ENCODE data around the gene KAT5. TPM values are rescaled to one million over a fixed set of nuclear protein-coding genes. Genes with fewer than 3 reads are reported as not detected.

The KAT5 gene
- total and polyA plus RNA-seq, 10 of the 15 experiments (the other 5 are each of a cell fraction or from before 2014, with no cell fraction given), result 3.4 to 66.1 (median 46.3) TPM

- RAD21 ChIA-PET (ENCODE audit: unreplicated experiment), result interaction anchor here (1.0 kb wide), 1 partner anchor 35 kb away, joined by 4 read pairs; no protein-coding TSS in a partner anchor
- H2AFZ ChIP-seq (ENCODE audit: control insufficient read depth, low read depth, low read length), result no peak overlapping the region
Observed at GRCh38 chr11:65745049-65745448, 33.0 kb downstream of the KAT5 start.

More at GRCh38 chr11:65745049-65745448, 33.0 kb downstream of the KAT5 start:
- DNase-seq (ENCODE audit: low read depth, low spot score) (no peak), ATAC-seq (no peak), FAIRE-seq (no peak)
- Histone ChIP-seq H3K9ac (ENCODE audit: control insufficient read depth, insufficient read depth, low read length) (no peak overlapping the region), H3K4me1 (ENCODE audit: control insufficient read depth, insufficient read depth, low read length) (no peaks in the 10 kb centered on the region), H3K9me3 (replicated peaks; ENCODE audit: control insufficient read depth, insufficient read depth, low read length) (no peaks in the 10 kb centered on the region), H3K4me2 (ENCODE audit: control insufficient read depth, insufficient read depth) (no peak overlapping the region), H4K20me1 (ENCODE audit: control insufficient read depth, insufficient read depth) (no peaks in the 10 kb centered on the region), H3K4me3 (no peak overlapping the region), H3K27me3 (replicated peaks in 1 of 2; ENCODE audit: control insufficient read depth in 2 of 2, insufficient read depth in 2 of 2, low read length in 1 of 2) (no peaks in the 10 kb centered on the region; a peak in 2 of 4 replicates), H3K79me2 (ENCODE audit: control insufficient read depth, insufficient read depth, low read length) (no peaks in the 10 kb centered on the region), H3K36me3 (ENCODE audit: control insufficient read depth in 2 of 2, insufficient read depth in 2 of 2, low read length in 1 of 2) (no peaks in the 10 kb centered on the region), H3K27ac (ENCODE audit: control insufficient read depth, insufficient read depth) (no peak overlapping the region)
- intact Hi-C loops (cut with micrococcal nuclease; ENCODE audit: unreplicated experiment) (no loop called here), in situ Hi-C loops (cut with MboI) (no loop called here)
- ChIA-PET CTCF (interaction anchor here (0.6 to 1.4 kb wide), 6 partner anchors 18 to 277 kb away, joined by 3 to 9 read pairs (median 4); no protein-coding TSS in a partner anchor), POLR2A (no interaction called here), SMC1A (ENCODE audit: uncharacterized antibody, unreplicated experiment) (no interaction called here)
- 79% methylated on average over 17 of the region's 17 CpGs for WGBS (ENCODE audit: insufficient coverage, insufficient replicate concordance, low lambda C conversion rate, missing lambda C conversion rate)
- no TSS peak for BruUV-seq (replicated peaks)
- TF ChIP-seq PAX5 (IDR thresholded peaks at IDR 0.05; ENCODE audit: borderline replicate concordance, low read depth, low read length), result no peak
- TF ChIP-seq SUZ12 (IDR thresholded peaks at IDR 0.05; ENCODE audit: unreplicated experiment), result no peak
- TF ChIP-seq, protein P1, sequence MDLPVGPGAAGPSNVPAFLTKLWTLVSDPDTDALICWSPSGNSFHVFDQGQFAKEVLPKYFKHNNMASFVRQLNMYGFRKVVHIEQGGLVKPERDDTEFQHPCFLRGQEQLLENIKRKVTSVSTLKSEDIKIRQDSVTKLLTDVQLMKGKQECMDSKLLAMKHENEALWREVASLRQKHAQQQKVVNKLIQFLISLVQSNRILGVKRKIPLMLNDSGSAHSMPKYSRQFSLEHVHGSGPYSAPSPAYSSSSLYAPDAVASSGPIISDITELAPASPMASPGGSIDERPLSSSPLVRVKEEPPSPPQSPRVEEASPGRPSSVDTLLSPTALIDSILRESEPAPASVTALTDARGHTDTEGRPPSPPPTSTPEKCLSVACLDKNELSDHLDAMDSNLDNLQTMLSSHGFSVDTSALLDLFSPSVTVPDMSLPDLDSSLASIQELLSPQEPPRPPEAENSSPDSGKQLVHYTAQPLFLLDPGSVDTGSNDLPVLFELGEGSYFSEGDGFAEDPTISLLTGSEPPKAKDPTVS (IDR thresholded peaks at IDR 0.05; ENCODE audit: low read depth, low read length), result no peak
- no peak for TF ChIP-seq KAT2A (conservative IDR thresholded peaks at IDR 0.05; ENCODE audit: control insufficient read depth, low read depth, low read length)
- TF ChIP-seq, protein P2, sequence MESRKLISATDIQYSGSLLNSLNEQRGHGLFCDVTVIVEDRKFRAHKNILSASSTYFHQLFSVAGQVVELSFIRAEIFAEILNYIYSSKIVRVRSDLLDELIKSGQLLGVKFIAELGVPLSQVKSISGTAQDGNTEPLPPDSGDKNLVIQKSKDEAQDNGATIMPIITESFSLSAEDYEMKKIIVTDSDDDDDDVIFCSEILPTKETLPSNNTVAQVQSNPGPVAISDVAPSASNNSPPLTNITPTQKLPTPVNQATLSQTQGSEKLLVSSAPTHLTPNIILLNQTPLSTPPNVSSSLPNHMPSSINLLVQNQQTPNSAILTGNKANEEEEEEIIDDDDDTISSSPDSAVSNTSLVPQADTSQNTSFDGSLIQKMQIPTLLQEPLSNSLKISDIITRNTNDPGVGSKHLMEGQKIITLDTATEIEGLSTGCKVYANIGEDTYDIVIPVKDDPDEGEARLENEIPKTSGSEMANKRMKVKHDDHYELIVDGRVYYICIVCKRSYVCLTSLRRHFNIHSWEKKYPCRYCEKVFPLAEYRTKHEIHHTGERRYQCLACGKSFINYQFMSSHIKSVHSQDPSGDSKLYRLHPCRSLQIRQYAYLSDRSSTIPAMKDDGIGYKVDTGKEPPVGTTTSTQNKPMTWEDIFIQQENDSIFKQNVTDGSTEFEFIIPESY (IDR thresholded peaks at IDR 0.05), result no peak
- TF ChIP-seq NBN (IDR thresholded peaks at IDR 0.05), result no peak
- TF ChIP-seq MYC (IDR thresholded peaks at IDR 0.05; ENCODE audit: insufficient read depth, insufficient read length, insufficient replicate concordance, low read length, severe bottlenecking), result no peak
- no peak for TF ChIP-seq CBX5 (IDR thresholded peaks at IDR 0.05; ENCODE audit: low read depth)
- TF ChIP-seq EZH2 (IDR thresholded peaks at IDR 0.05; ENCODE audit: borderline replicate concordance, control insufficient read depth, low read depth, low read length), result no peak
- TF ChIP-seq ZNF274 (IDR thresholded peaks at IDR 0.05; ENCODE audit: insufficient read depth, insufficient read length), result no peak
- TF ChIP-seq YY1 (IDR thresholded peaks at IDR 0.05; ENCODE audit: low read depth, low read length), result no peak
- TF ChIP-seq, protein P3, sequence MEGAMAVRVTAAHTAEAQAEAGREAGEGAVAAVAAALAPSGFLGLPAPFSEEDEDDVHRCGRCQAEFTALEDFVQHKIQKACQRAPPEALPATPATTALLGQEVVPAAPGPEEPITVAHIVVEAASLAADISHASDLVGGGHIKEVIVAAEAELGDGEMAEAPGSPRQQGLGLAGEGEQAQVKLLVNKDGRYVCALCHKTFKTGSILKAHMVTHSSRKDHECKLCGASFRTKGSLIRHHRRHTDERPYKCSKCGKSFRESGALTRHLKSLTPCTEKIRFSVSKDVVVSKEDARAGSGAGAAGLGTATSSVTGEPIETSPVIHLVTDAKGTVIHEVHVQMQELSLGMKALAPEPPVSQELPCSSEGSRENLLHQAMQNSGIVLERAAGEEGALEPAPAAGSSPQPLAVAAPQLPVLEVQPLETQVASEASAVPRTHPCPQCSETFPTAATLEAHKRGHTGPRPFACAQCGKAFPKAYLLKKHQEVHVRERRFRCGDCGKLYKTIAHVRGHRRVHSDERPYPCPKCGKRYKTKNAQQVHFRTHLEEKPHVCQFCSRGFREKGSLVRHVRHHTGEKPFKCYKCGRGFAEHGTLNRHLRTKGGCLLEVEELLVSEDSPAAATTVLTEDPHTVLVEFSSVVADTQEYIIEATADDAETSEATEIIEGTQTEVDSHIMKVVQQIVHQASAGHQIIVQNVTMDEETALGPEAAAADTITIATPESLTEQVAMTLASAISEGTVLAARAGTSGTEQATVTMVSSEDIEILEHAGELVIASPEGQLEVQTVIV (IDR thresholded peaks at IDR 0.05; ENCODE audit: borderline replicate concordance, partially characterized antibody), result no peak
- no peak for TF ChIP-seq POU2F2 (IDR thresholded peaks at IDR 0.05; ENCODE audit: borderline replicate concordance, low read depth, low read length)
- no peak for TF ChIP-seq SIN3A (IDR thresholded peaks at IDR 0.05; ENCODE audit: low read depth, low read length)
- TF ChIP-seq GATAD2B (conservative IDR thresholded peaks at IDR 0.05; ENCODE audit: low read depth), result no peak
- TF ChIP-seq TCF7 (IDR thresholded peaks at IDR 0.05; ENCODE audit: borderline replicate concordance), result no peak
- no peak for TF ChIP-seq HCFC1 (IDR thresholded peaks at IDR 0.05; ENCODE audit: low read length)
- no peak for TF ChIP-seq ELK1 (IDR thresholded peaks at IDR 0.05; ENCODE audit: low read depth, low read length)

Measured in GM12878 (cell line).